Transverse colon (tissue), 4 donors: ENCODE measurements around the gene FRY.

Experiments used
- POLR2A ChIP-seq: fragments of 450-650 bp; IDR thresholded peaks from one replicate; pipeline ENCODE4 v1.6.1; 2016; ENCODE audit warnings: antibody characterized with exemption, mild to moderate bottlenecking, moderate library complexity
- POLR2AphosphoS5 ChIP-seq, 3 donors: sonication (generic); formaldehyde crosslinking; IDR thresholded peaks; one replicate each; pipeline ENCODE4 v1.6.1; 2016; ENCODE audit warnings: antibody characterized with exemption in 3 of 3
- TF ChIP-seq, protein P1 (sequence below), 5 experiments: fragments of 200-600 bp in 3 of 5; fragments of 450-650 bp in 2 of 5; sonication (generic) in 3 of 5; IDR thresholded peaks; 1 replicate in 2 of 5; 2 replicates in 3 of 5; pipeline ENCODE4 v1.5.1; 2016 to 2017; ENCODE audit warnings: antibody characterized with exemption in 5 of 5, inconsistent platforms in 3 of 5, mild to moderate bottlenecking in 2 of 5, moderate library complexity in 1 of 5

DNA sequence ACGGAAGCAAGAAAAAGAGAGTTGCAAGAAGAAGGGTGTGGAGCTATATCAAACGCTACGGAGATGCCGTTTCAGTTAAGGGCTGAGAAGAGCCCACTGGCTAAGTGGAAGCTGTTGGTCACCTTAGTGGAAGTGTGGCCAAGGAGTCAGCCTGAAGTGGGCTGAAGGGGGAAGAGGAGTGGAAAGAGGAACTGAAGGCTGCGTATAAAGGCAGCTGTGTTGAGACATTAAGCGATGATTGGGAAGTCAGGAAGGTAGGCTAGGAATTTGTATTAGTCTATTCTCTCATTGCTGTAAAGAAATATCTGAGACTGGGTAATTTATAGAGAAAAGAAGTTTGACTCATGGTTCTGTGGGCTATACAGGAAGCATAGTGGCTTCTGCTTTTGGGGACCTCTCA, 14.1 kb upstream of the FRY start:
- TF ChIP-seq POLR2AphosphoS5 (IDR thresholded peaks at IDR 0.05) (no peak), POLR2A (no peak)
- TF ChIP-seq, protein P1, sequence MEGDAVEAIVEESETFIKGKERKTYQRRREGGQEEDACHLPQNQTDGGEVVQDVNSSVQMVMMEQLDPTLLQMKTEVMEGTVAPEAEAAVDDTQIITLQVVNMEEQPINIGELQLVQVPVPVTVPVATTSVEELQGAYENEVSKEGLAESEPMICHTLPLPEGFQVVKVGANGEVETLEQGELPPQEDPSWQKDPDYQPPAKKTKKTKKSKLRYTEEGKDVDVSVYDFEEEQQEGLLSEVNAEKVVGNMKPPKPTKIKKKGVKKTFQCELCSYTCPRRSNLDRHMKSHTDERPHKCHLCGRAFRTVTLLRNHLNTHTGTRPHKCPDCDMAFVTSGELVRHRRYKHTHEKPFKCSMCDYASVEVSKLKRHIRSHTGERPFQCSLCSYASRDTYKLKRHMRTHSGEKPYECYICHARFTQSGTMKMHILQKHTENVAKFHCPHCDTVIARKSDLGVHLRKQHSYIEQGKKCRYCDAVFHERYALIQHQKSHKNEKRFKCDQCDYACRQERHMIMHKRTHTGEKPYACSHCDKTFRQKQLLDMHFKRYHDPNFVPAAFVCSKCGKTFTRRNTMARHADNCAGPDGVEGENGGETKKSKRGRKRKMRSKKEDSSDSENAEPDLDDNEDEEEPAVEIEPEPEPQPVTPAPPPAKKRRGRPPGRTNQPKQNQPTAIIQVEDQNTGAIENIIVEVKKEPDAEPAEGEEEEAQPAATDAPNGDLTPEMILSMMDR (IDR thresholded peaks at IDR 0.05): no peak
